CD14-positive monocyte (primary cell): ENCODE results near the gene BCL7C. TPM values are rescaled to one million over a fixed set of nuclear protein-coding genes. Genes with fewer than 3 reads are reported as not detected.
"Not testable (repeated sequence)": the region's sequence is repeated elsewhere in the genome, so short reads cannot be mapped to it uniquely, and the experiment has no call there.

Source experiments
- DNase-seq, 3 donors: peaks; one replicate each; pipeline ENCODE4 v3.0.0-alpha.2; 2011 to 2022
- H2AFZ ChIP-seq: 2 replicates; pipeline ENCODE4 v1.6.0; 2012; ENCODE audit warnings: mild to moderate bottlenecking, low read depth, low read length, inconsistent platforms; ENCODE audit not compliant: insufficient read depth, poor library complexity, severe bottlenecking
- H3K27ac ChIP-seq, 2 donors: 1 replicate in 1 of 2; 2 replicates in 1 of 2; pipeline ENCODE4 v1.5.1; 2012 to 2013; ENCODE audit warnings: low read length in 2 of 2, control low read depth in 1 of 2, inconsistent platforms in 1 of 2, low read depth in 1 of 2, mild to moderate bottlenecking in 1 of 2
- H3K27me3 ChIP-seq, 2 donors: one replicate each; pipeline versions ENCODE4 v1.6.0 to v1.6.1; 2011 to 2013; ENCODE audit warnings: low read length in 2 of 2; ENCODE audit not compliant: control insufficient read depth in 2 of 2, insufficient read depth in 2 of 2
- H3K36me3 ChIP-seq, 2 donors: replicated peaks in 1 of 2; 1 replicate in 1 of 2; 2 replicates in 1 of 2; pipeline versions ENCODE4 v1.5.1 to v1.6.1; 2012 to 2013; ENCODE audit warnings: low read length in 2 of 2, control low read depth in 1 of 2, inconsistent platforms in 1 of 2, mild to moderate bottlenecking in 1 of 2; ENCODE audit not compliant: insufficient read depth in 2 of 2, control insufficient read depth in 1 of 2
- H3K4me1 ChIP-seq, 2 donors: 1 replicate in 1 of 2; 2 replicates in 1 of 2; pipeline versions ENCODE4 v1.5.1 to v1.6.1; 2012 to 2013; ENCODE audit warnings: low read length in 2 of 2, control low read depth in 1 of 2, inconsistent platforms in 1 of 2, mild to moderate bottlenecking in 1 of 2, moderate library complexity in 1 of 2; ENCODE audit not compliant: insufficient read depth in 2 of 2, control insufficient read depth in 1 of 2
- H3K4me2 ChIP-seq: replicated peaks from 2 replicates; pipeline ENCODE3; 2012; ENCODE audit warnings: low read length, moderate library complexity, mild to moderate bottlenecking; ENCODE audit not compliant: poor library complexity, severe bottlenecking; ENCODE audit errors: extremely low read depth
- H3K4me3 ChIP-seq, 3 experiments: fragments of 200-600 bp in 1 of 3; sonication (generic) in 1 of 3; replicated peaks in 1 of 3; 1 replicate in 2 of 3; 2 replicates in 1 of 3; pipeline ENCODE4 v1.5.1; 2011 to 2013; ENCODE audit warnings: low read length in 3 of 3, mild to moderate bottlenecking in 3 of 3, control low read depth in 2 of 3, low read depth in 2 of 3, inconsistent platforms in 1 of 3, moderate library complexity in 1 of 3
- H3K79me2 ChIP-seq: 2 replicates; pipeline ENCODE4 v1.6.0; 2012; ENCODE audit warnings: mild to moderate bottlenecking, control low read depth, inconsistent platforms, low read length, moderate library complexity; ENCODE audit not compliant: insufficient read depth
- H3K9ac ChIP-seq: 2 replicates; pipeline ENCODE4 v1.6.0; 2017; ENCODE audit warnings: low read length, mild to moderate bottlenecking; ENCODE audit not compliant: insufficient read depth, poor library complexity, severe bottlenecking
- H3K9me3 ChIP-seq, 2 donors: replicated peaks in 1 of 2; 1 replicate in 1 of 2; 2 replicates in 1 of 2; pipeline versions ENCODE4 v1.5.1 to v1.6.1; 2012 to 2013; ENCODE audit warnings: low read length in 2 of 2, control low read depth in 1 of 2; ENCODE audit not compliant: control insufficient read depth in 1 of 2, insufficient read depth in 1 of 2
- H4K20me1 ChIP-seq: 2 replicates; pipeline ENCODE4 v1.6.0; 2012; ENCODE audit warnings: mild to moderate bottlenecking, low read length, control low read depth, moderate library complexity; ENCODE audit not compliant: insufficient read depth
- H3K27ac Mint-ChIP-seq, 7 donors: one replicate each; pipeline ENCODE4 v1.8.0; 2020; ENCODE audit warnings: mild to moderate bottlenecking in 7 of 7, mixed read lengths in 7 of 7, moderate library complexity in 6 of 7, inconsistent platforms in 2 of 7
- H3K27me3 Mint-ChIP-seq, 3 donors: one replicate each; pipeline ENCODE4 v1.8.0; 2021 to 2022; ENCODE audit warnings: low read depth in 3 of 3, mild to moderate bottlenecking in 3 of 3, mixed read lengths in 3 of 3, moderate library complexity in 3 of 3, inconsistent platforms in 1 of 3
- H3K36me3 Mint-ChIP-seq, 2 donors: one replicate each; pipeline ENCODE4 v1.8.0; 2020; ENCODE audit warnings: mixed read lengths in 2 of 2, inconsistent platforms in 1 of 2, mild to moderate bottlenecking in 1 of 2
- H3K4me1 Mint-ChIP-seq: one replicate; pipeline ENCODE4 v1.8.0; 2020; ENCODE audit warnings: mild to moderate bottlenecking, mixed read lengths
- H3K4me3 Mint-ChIP-seq, 2 donors: one replicate each; pipeline ENCODE4 v1.8.0; 2020; ENCODE audit warnings: mild to moderate bottlenecking in 2 of 2, mixed read lengths in 2 of 2, moderate library complexity in 1 of 2
- H3K9me3 Mint-ChIP-seq, 7 donors: one replicate each; pipeline ENCODE4 v1.8.0; 2020 to 2022; ENCODE audit warnings: mixed read lengths in 7 of 7, mild to moderate bottlenecking in 6 of 7, moderate library complexity in 6 of 7, inconsistent platforms in 2 of 7
- WGBS: methylation state at CpG from one replicate; pipeline ENCODE4 v1.1.5; 2013; ENCODE audit warnings: missing lambda C conversion rate; ENCODE audit not compliant: insufficient coverage; 5-methylcytosine and 5-hydroxymethylcytosine counted together
- intact Hi-C, 2 donors: fragments of 100-400 bp; cut with micrococcal nuclease; formaldehyde crosslinking; loops; one replicate each; pipeline versions ENCODE4 v1.15.0 to v1.15.1; 2023
- polyA plus RNA-seq, 3 donors: library from polyadenylated mRNA; depleted of rRNA in 1 of 3; unstranded in 2 of 3; stranded (reverse) in 1 of 3; fragments of 300-500 nt in 2 of 3; fragments of >200 nt in 1 of 3; fragmentation: Illumina TruSeq in 2 of 3; gene quantifications; 1 replicate in 2 of 3; 2 replicates in 1 of 3; pipeline ENCODE4 v1.2.3, GENCODE V29; 2012 to 2021
- TF ChIP-seq, protein P1 (sequence below): fragments of 200-600 bp; IDR thresholded peaks from one replicate; pipeline ENCODE4 v1.8.0; 2022; ENCODE audit warnings: antibody characterized with exemption, mild to moderate bottlenecking

Gene BCL7C
- polyA plus RNA-seq, 3 donors: 11.4 to 19.1 (median 17.4) TPM

DNA sequence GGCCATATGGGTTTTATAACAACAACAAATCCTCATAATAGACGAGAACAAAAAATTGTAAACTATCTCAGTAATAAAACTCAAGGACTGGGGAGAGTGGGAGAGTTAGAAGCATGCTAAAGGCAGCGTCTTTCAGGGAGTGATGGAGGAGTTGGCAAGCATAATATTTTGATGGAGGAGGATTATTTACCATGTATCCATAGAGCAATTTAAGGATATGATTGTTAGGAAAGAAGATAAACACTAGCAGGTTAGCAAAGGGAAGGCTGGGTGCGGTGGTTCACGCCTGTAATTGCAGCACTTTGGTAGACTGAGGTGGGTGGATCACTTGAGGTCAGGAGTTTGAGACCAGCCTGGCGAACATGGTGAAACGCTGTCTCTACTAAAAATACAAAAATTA, 27.8 kb downstream of the BCL7C start:
- no peak overlapping the region for H3K4me3 ChIP-seq
- no peaks in the 10 kb centered on the region for H3K27me3 ChIP-seq
- H3K4me1 Mint-ChIP-seq: no peaks in the 10 kb centered on the region
- TF ChIP-seq, protein P1, sequence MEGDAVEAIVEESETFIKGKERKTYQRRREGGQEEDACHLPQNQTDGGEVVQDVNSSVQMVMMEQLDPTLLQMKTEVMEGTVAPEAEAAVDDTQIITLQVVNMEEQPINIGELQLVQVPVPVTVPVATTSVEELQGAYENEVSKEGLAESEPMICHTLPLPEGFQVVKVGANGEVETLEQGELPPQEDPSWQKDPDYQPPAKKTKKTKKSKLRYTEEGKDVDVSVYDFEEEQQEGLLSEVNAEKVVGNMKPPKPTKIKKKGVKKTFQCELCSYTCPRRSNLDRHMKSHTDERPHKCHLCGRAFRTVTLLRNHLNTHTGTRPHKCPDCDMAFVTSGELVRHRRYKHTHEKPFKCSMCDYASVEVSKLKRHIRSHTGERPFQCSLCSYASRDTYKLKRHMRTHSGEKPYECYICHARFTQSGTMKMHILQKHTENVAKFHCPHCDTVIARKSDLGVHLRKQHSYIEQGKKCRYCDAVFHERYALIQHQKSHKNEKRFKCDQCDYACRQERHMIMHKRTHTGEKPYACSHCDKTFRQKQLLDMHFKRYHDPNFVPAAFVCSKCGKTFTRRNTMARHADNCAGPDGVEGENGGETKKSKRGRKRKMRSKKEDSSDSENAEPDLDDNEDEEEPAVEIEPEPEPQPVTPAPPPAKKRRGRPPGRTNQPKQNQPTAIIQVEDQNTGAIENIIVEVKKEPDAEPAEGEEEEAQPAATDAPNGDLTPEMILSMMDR: no peak
- 71% methylated on average over 4 of the region's 6 CpGs for WGBS
- no peak overlapping the region for H3K9ac ChIP-seq
- no peaks in the 10 kb centered on the region for H3K79me2 ChIP-seq
- H3K36me3 Mint-ChIP-seq: peaks cover 0 to 3% of the 10 kb centered on the region in 2 donors
- no peak overlapping the region for H3K27ac Mint-ChIP-seq
- H3K36me3 ChIP-seq: no peaks in the 10 kb centered on the region
- no peaks in the 10 kb centered on the region for H3K4me1 ChIP-seq
- H2AFZ ChIP-seq: no peak overlapping the region
- H3K4me2 ChIP-seq: no peak overlapping the region
- H3K4me3 Mint-ChIP-seq: no peak overlapping the region
- DNase-seq: no peak
- peaks cover 0 to 2% (median 0%) of the 10 kb centered on the region in 7 donors for H3K9me3 Mint-ChIP-seq
- intact Hi-C loops: no loop called here
- no peak overlapping the region for H3K27ac ChIP-seq
- H4K20me1 ChIP-seq: no peaks in the 10 kb centered on the region
- no peaks in the 10 kb centered on the region for H3K27me3 Mint-ChIP-seq
- H3K9me3 ChIP-seq: peaks cover 0 to 2% of the 10 kb centered on the region in 2 donors

GRCh38 chr16:30863178-30863577, 30.7 kb downstream of the BCL7C start:
- H3K4me1 ChIP-seq, H3K79me2 ChIP-seq, H3K27ac Mint-ChIP-seq, H3K9me3 ChIP-seq, H4K20me1 ChIP-seq, H3K27me3 ChIP-seq, H3K36me3 ChIP-seq, H3K27ac ChIP-seq, H2AFZ ChIP-seq, intact Hi-C loops, H3K27me3 Mint-ChIP-seq, H3K36me3 Mint-ChIP-seq, DNase-seq, H3K4me3 ChIP-seq, H3K4me2 ChIP-seq, H3K9me3 Mint-ChIP-seq, H3K4me1 Mint-ChIP-seq, H3K4me3 Mint-ChIP-seq, H3K9ac ChIP-seq: not testable (repeated sequence)
- WGBS: 100% methylated on average over 1 of the region's 3 CpGs

- H3K36me3 Mint-ChIP-seq, H3K27me3 ChIP-seq, H3K9ac ChIP-seq, H3K36me3 ChIP-seq, H3K27me3 Mint-ChIP-seq, H3K4me1 ChIP-seq, H3K4me3 ChIP-seq, intact Hi-C loops, H3K4me2 ChIP-seq, H2AFZ ChIP-seq, H4K20me1 ChIP-seq, H3K4me1 Mint-ChIP-seq, H3K27ac ChIP-seq, H3K4me3 Mint-ChIP-seq, H3K9me3 Mint-ChIP-seq, H3K27ac Mint-ChIP-seq, DNase-seq, H3K79me2 ChIP-seq, H3K9me3 ChIP-seq: not testable (repeated sequence)
- 97% methylated on average over 2 of the region's 7 CpGs for WGBS
These were observed 33.1 kb downstream of the BCL7C start for GRCh38 chr16:30860729-30861128.
